GM18861 (cell line): ENCODE measurements around the gene SLC10A3.

Experiments
- ATAC-seq: cut with Tn5 transposase; IDR thresholded peaks from one replicate; pipeline ENCODE4 v1.9.1; 2021; ENCODE audit not compliant: unreplicated experiment

Gene SLC10A3

GRCh38 chrX:154466036-154466435 lies 24.4 kb downstream of the SLC10A3 start:
- no peak for ATAC-seq

GRCh38 chrX:154465601-154466000 lies 24.8 kb downstream of the SLC10A3 start:
- ATAC-seq = no peak

GRCh38 chrX:154464806-154465365 lies 25.5 kb downstream of the SLC10A3 start:
- no peak for ATAC-seq

- ATAC-seq = no peak
Measured at GRCh38 chrX:154463611-154464220, 26.7 kb downstream of the SLC10A3 start.

- ATAC-seq = no peak
Measured at GRCh38 chrX:154462396-154462795, 28.0 kb downstream of the SLC10A3 start.

- ATAC-seq = no peak
Measured at GRCh38 chrX:154460326-154460725, 30.1 kb downstream of the SLC10A3 start.

- no peak for ATAC-seq
Measured at GRCh38 chrX:154459832-154460231, 30.6 kb downstream of the SLC10A3 start.

GRCh38 chrX:154458954-154459778 lies 31.3 kb downstream of the SLC10A3 start:
- no peak for ATAC-seq

- peak; percentile 39 for ATAC-seq
Measured at GRCh38 chrX:154458116-154458953, 32.1 kb downstream of the SLC10A3 start, which contains the start of gene PLXNA3. PLXNA3 (plus strand) TSS chrX:154458281; CDS start chrX:154460184, 1,903 bp downstream.

- ATAC-seq = peak; percentile 33
Measured at GRCh38 chrX:154457491-154458115, 32.8 kb downstream of the SLC10A3 start.

GRCh38 chrX:154452823-154453222 lies 37.6 kb downstream of the SLC10A3 start:
- ATAC-seq = no peak

- no peak for ATAC-seq
Measured at GRCh38 chrX:154450312-154450711, 40.1 kb downstream of the SLC10A3 start.

GRCh38 chrX:154449618-154450017 lies 40.8 kb downstream of the SLC10A3 start:
- ATAC-seq = no peak

- no peak for ATAC-seq
Measured at GRCh38 chrX:154448484-154448883, 41.9 kb downstream of the SLC10A3 start.

GRCh38 chrX:154446430-154446829 lies 44.0 kb downstream of the SLC10A3 start:
- ATAC-seq = no peak

- ATAC-seq = no peak
Measured at GRCh38 chrX:154445776-154446175, 44.7 kb downstream of the SLC10A3 start.

- ATAC-seq = no peak
Measured at GRCh38 chrX:154444755-154445246, 45.6 kb downstream of the SLC10A3 start.

GRCh38 chrX:154443992-154444754 lies 46.3 kb downstream of the SLC10A3 start, which contains the start of gene FAM50A:
FAM50A (plus strand) TSS chrX:154444141; CDS start chrX:154444236, 95 bp downstream.
- ATAC-seq = peak; percentile 71

GRCh38 chrX:154443479-154443910 lies 46.9 kb downstream of the SLC10A3 start:
- ATAC-seq = no peak
